COR-L47 (cell line): ENCODE results near the gene PRKCE.
"Not testable (repeated sequence)": the region's sequence is repeated elsewhere in the genome, so short reads cannot be mapped to it uniquely, and the experiment has no call there.

ENCODE experiments used
- DNase-seq: peaks from one replicate; lab custom pipeline; 2025; lab: John Stamatoyannopoulos, UW

Gene PRKCE

DNA sequence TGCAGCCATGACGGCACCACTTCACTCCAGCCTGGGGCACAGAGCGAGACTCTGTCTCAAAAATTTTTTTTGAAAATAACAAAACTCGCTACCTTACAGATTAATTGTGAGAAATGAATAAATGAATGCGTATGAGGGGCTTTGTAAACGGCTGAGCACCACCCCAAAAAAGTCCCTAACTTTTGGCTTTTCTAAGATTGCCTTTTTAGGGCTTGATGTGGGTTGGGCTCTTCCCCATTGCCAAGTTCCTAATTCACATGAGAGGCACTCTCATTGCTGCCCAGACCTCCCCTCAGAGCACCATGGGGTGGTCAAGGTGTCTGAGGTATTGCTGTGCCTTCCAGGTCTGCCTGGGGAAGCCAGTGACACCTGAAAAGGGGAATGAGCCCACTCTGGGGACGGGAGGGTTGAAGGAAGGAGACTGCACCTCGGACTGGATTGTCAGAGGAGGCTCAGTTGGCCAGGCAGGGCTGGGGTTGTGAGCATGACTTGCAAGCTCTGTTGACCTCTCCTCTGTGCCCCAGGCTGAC lies 186.4 kb downstream of the PRKCE start:
- no peak for DNase-seq

GRCh38 chr2:45839508-45840251 lies 188.2 kb downstream of the PRKCE start:
- no peak for DNase-seq

- DNase-seq, result no peak
Observed at GRCh38 chr2:45840481-45840880, 189.0 kb downstream of the PRKCE start.

GRCh38 chr2:45841752-45842407 lies 190.4 kb downstream of the PRKCE start:
- DNase-seq, result no peak

DNA sequence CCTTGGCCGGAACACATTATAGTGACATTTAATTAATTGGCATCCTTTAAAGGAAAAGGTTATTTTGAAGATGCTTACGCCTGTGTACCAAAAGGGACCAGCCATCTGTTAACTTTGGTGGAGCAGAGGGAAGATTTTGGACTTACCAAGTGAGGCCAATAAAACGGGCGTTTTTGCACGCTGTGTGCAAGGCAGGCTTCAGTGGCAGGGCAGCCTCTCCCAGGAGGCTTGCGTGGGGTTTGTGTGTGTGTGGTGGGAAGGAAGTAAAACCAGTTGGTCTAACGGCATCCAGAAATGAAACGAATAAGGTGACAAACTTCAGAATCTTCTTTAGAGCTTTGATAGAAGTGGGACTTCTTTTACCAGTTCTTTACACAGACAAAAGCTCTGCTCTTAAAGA lies 191.7 kb downstream of the PRKCE start:
- DNase-seq, result no peak

DNA sequence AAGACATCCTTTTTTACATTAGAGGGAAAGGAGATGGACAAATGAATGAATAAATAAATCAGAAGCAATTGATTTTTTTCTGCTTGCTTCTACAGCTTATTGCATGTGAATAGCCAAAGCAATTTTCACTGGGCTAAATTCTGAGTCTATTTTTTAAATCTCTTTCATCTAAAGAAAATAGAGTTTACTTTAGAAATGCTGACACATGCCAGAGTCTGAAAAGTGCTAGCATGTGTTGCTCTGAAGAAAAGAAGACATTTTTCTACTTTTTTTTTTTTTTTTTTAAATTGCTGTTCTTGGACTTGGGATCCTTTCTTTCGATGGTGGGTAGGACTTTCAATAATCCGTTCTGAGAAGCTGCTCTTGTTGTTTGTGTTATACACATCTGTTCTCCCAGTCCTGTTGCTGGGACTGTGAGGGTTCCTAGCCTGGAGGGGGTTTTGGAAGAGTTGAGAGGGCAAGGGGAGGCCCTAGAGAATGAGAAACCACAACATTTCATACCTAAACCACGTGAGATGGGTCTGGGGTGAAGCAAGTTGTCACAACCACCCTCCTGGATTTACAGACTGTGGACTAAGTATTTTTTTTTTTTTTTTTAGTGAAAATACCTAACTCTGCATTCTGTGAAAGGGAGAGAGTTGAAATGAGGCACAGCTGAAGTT lies 193.5 kb downstream of the PRKCE start:
- no peak for DNase-seq

DNA sequence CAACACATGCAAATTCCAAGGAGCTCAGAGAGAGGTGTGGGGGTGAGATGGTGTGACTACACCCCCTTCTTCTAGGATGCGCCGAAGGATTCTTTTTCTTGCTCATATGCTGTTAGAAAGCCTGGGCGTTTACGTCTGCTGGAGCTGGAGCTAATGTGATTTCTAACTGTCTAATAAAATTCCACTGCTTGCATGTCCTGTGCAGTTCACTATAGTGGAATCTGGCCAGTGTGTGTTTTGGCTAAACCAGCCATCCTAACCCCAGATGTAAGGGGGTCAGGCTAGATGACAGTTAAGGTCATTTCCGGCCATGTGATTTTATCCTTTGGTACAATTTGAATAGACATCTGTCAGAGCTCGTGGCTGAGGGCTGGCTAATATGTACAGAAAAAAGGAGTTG lies 194.1 kb downstream of the PRKCE start:
- DNase-seq, result no peak

- no peak for DNase-seq
Observed at GRCh38 chr2:45849491-45850283, 198.2 kb downstream of the PRKCE start.

- no peak for DNase-seq
Observed at GRCh38 chr2:45850558-45850957, 199.1 kb downstream of the PRKCE start.

GRCh38 chr2:45851111-45851510 lies 199.6 kb downstream of the PRKCE start:
- DNase-seq, result no peak

GRCh38 chr2:45851576-45852304 lies 200.3 kb downstream of the PRKCE start:
- peak; percentile 10 for DNase-seq

DNA sequence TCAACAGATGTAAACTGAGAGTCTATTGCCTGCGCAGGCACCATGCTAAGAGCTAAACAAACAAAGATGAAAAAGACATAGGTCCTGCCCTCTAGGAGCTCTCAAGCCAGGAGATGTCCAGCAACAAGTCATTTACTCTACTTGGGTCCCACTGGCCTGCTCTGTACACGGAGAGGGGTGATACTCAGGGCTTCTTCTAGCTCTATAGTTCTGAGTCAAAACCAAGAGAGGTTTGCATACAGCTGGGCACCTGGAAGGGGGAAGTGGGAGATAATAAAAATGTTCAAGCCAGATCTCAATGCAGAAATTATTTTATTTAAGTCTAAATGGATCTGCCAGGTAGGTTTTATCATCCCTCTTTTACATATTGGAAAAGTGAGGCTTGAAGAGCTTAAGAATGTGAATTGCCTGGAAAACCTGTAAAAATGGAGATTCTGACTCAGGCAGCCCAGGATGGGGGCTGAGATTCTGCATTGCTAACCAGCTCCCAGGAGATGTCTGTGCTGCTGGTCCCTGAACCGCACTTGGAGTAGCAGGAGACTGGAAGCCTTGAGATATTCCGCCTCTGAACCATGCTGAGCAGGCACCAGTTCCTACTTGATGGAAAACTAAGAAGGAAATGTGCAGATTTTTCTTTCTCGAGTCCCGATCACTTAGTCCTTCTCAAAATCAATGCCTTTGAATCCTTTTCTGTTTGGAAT lies 201.1 kb downstream of the PRKCE start:
- no peak for DNase-seq

DNA sequence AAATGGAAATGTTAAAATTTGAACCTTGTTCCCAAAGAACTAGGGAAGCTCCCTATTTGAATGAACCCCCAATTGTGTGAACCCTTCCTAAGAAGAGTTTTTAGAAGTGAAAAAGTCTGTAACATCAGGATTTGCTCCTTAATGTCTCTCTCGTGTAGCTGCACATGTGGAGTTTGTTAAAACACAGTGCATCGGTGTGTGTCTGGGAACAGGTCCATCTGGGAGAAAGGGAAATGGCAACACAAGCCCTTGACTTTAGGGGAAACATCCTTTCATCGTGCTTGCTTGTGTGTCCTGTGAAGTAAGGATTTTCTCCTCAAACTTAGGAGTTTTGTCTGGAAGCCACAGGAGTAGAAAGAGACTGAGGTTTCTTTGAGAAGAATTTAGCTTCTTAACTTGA lies 203.9 kb downstream of the PRKCE start:
- DNase-seq, result no peak

- DNase-seq, result no peak
Observed at GRCh38 chr2:45856391-45857274, 205.2 kb downstream of the PRKCE start.

- no peak for DNase-seq
Observed at GRCh38 chr2:45857275-45857609, 205.8 kb downstream of the PRKCE start.

GRCh38 chr2:45857867-45858520 lies 206.5 kb downstream of the PRKCE start:
- DNase-seq, result no peak

GRCh38 chr2:45858872-45859271 lies 207.4 kb downstream of the PRKCE start:
- not testable (repeated sequence) for DNase-seq

DNA sequence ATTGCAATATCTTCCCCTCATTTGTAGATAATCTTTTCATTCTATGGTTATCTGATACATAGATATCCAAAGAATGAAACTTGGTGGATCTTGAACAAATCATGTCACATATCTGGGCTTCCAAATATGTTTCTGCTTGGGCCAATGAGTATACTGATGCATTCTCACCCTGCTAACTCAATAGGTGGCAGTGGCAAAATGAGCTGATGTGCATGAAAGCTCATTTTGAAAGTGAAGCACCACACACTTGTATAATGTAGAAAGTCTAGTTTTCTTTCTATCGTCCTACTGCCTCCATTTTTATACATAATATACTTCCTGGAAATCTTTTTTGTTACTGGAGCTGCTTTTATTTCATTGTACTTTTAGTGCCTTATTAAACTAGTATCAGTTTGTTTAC lies 208.2 kb downstream of the PRKCE start:
- no peak for DNase-seq
